Measurements from ENCODE around the gene EHBP1.

Gene EHBP1

DNA sequence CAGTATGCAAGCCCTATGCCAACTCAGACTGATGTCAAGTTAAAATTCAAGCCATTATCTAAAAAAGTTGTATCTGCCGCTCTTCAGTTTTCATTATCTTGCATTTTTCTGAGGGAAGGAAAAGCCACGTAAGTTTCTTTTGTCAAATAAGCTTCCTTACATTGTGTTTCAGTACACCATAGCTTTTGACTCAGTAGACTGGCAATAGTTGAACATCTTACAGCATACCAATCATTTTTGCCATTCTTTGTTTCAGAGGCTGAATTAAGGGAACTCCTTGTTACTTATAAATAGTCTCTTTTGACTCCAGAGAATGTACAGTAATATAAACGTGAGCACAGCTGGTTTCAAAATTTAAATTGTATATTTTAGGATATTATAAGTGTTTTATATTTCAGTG, 120.6 kb downstream of the EHBP1 start:
- no peak for DNase-seq

DNA sequence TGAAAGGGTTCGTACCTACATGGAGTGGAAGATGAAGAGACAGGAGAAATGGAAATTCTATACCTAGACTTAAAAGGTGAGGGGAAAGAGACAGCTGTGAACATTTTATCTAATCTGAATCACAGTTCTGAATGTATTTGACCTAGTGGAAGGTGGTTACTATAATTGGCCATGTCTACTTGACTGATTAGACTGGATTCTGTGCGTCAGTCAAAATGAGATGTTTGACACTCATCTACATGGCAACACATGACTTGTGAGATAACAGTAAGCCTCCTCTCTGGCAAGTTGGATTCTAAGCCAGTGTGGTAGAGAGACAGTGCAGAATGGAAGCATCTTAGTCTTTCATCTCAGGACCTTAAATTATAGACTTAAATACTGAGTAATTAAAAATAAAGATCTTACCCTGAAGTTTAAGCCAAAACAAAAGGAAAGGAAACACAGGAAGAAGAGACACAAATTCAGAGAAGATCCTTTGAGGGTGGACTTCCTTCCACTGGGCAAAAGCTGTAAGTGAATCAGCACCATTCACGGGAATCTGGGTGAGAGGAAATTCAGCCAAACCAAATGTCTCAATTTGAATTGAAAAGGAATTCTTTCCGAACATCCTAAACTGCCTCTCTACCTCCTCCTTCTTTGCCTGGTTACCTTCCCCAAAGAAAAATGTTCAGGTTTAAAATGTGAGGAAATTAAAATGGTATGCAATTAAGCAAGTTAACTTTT, 121.6 kb downstream of the EHBP1 start:
- no peak for DNase-seq

DNA sequence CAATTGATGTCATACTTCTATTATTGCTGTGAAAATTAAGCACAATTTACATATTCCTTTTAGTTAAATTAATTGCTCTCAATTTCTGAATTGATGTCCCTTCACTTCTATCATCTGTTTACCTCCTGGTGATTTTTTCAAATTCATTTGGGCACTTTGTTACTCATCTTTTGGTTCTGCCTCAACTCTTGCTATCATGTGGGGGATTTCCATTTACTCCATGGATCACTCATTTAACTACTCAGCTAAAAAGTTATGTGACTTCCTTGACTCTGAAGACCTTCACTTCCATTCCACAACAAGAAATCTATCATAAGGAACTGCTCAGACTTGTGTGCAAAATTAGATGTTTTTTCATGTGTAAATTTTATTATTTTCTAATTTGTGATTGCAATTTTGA, 126.2 kb downstream of the EHBP1 start:
- DNase-seq, result no peak

DNA sequence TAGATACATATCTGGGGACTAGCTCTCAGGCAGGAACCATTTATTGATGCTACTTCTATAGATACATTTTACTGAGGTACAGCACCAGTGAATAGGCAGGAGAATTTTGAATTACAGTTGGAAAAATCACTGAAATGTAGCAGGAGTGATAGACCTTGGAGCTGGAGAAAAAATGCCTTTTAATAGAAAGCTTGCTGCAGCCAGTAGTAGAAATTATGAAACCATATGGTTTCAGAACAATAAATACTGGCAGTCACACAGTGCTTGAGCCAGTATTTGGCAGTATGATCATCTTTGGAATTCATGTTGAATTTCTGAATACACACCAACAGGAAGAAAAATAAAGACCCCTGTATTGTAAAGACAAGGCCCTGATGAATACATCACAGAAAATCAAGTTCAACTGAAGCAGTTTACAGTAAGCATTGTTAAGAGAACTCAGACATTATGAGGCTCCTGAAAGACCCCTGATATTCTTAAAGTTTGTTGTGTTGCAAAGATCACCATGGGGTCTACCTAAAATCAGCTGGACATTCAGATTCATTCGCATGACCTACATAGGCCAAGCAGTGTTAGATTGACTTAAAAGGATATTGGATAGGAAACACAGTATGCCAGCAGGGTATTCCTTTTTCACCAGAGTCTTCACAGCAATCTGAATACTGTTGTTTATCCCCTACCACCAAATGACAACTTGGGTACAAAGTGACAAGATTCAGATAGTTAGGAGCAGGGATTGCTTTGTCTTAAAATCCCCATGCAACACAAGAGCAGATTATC, 139.0 kb downstream of the EHBP1 start:
- DNase-seq, result no peak

DNA sequence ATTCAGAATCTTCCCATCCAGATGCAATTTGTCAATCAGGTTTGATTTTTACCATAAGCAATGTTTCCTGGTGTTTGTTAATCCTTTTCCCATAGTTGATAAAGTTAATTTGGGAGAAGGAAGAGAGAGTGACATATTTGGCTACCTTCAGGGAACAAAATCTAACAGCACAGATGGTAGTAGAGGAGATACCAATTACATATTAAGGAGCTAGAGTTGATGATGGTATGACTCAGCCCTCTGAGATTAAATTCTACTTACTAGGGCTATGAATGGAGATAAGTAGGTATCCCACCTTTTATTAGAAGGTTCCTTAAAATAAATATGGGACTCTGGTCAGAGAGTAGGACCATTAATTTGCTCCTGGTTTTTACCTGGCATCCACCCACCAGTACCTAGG, 139.7 kb downstream of the EHBP1 start:
- no peak for DNase-seq

DNA sequence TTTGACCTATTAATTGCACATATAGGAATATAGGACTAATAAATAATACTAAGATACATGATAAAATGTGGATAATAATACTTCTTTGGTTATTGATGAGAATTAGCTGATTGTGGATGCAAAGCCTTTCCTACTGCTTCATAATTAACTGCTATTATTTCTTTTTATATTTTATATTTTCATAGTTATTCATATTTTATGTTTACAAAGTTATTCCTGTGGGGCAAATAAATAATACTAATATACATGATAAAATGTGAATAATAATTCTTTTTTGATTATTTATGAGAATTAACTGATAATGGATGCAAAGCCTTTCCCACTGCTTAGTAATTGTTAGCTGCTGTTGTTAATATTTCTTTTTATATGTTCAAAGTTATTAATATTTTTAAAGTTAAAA, 146.7 kb downstream of the EHBP1 start:
- DNase-seq, result no peak

DNA sequence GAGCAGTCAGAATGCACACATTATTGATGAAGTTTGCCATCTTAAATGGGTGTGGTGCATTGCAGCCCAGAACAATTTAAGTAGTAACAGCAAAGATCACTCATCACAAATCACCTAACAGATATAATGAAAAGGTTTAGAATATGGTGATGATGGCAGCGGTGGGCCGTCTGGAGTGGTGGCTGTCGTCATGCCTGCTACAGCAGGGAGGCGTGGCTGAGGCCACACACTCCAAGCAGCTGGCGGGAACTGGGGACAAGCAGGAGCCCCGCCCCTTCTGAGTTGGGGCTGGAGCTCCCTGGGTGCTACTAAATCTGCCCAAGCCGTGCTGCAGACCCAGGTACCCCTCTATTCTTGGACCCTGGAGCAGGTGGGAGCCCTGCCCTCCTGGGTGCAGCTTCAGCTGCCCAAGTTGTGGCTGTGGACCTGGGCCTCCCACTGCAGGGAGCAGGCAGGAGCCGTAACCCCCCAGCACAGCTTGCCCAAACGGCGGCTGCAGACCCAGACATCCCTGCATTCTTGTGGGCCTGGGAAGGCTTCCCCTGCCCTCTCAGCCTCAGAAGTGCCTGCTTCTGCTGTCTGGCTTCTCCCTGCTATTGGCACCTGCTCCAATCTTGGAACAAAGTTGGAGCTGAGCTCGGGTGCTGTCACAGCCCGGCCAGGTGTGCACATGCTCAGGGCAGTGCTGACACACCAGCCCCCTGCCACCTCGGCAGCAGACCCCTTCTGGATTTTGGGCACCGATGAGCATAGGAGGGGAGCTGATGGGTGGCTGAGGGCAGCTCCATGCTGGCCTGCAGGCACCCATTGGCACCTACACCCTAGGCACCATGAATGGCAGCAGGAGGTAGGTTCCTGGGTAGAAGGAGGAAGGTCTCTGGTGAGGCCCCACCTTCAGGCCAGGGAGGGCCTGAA, 149.3 kb downstream of the EHBP1 start:
- DNase-seq, result no peak

DNA sequence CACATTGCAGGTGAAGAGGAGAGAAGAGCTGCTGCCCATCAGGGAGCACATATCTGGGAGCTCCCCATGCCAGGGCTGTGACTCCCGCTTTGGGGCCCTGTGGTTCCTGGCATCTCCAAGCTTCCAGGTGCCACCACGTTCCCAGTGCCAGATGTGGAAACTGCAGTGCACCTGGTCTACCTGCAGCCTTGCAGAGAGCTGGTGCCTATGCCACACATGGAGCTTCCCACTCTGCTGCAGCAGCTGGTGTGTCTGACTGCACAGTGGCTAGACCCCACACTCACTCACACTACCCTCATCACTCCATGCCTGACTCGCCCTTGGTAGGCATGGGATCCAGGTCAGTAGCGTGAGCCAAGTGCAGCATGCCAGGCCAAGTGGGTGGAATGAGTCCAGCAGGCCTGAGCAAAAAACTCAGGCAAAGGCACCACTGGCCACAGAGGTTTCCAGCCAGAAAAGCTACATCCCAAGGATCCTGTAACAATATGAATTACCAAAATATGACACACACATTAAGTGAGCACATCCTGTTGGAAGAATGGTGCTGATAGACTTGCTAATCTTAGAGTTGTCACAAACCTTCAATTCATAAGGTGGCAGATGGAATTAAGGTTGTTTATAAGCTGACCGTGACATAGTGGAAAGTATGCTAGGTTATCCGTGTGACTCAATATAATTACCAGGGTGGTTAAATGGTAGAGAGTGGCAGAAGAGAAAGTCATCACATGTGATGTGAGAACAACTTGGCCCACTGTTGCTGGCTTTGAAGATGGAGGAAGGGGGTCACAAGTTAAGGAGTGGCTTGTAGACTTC, 150.9 kb downstream of the EHBP1 start:
- no peak for DNase-seq

DNA sequence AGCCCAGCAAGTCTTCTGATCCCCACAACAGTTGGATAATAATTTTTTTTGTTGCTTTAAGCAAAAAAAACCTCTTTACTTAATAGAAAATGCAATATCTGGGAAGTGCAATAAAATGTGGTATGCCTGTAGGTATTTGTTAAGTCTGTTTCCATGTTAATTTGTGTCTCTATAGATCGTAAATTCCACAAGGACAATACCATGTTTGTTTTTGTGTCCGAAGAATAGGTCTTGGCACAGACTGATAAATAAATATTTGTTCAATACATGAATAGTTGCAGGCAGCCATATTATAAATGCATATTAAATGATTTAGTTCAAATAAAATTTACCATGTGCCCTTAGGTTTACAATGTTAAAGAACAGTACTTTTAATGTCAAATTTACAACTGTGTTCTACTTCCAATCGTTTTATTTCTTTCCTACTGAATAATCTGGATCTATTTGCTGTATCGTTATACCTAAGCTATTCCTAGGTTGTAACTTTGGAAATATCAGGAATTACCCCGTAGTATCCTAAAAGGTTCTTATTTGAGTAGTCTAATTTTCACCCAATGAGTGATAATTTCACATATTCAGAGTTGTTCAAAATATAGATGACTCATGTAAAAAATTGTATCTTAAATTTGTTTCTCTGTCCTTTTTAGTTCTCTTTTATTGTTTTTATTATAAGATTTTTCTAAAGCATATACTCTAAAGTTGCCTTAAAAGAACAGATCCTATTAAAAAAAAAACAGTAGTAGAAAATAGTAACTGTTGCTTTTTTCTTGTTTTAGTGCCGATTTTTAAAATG, 151.8 kb downstream of the EHBP1 start:
- DNase-seq, result no peak

DNA sequence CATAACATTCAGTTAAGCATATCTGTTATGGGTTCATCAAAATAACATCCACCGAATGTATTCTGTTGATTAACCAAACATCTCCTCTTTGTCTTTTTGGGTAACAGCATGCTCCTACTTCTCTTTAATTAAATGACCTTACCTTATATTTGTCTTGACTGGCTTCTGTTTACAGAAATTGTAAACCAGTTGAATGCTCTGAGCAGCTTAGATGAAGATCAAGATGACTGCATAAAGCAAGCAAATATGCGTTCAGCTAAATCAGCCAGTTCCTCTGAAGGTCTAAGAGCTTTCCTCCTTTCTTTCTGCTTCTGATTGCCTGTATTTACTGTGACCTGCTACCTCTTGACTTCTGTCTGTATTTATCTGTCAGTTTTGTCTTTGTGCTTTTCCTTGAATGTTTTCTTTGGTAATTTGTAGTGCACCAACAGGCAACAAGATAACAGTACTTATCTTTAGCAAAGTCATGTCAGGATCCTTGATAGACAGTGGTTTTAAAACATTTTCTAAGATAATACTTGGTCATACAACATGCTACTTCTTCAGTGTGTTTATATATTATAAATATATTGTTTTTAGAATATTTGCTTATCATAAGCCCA, 152.8 kb downstream of the EHBP1 start:
- no peak for DNase-seq

DNA sequence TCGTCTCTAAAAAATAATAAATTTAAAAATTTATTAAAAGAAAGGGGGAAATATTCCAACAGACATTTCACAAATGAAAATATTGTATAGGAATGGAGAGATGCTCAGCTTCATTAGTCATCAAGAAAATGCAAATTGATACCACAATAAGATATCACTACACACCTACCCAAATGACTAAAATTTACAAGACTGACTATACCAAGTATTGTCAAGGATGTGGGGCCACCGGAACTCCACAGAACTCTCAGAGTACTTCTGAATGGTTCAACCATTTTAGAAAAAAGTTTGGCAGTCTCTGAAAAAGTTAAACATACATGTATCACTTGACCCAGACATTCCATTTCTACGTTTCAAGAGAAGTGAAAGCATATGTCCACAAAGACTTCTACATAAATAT, 163.4 kb downstream of the EHBP1 start:
- DNase-seq, result no peak

DNA sequence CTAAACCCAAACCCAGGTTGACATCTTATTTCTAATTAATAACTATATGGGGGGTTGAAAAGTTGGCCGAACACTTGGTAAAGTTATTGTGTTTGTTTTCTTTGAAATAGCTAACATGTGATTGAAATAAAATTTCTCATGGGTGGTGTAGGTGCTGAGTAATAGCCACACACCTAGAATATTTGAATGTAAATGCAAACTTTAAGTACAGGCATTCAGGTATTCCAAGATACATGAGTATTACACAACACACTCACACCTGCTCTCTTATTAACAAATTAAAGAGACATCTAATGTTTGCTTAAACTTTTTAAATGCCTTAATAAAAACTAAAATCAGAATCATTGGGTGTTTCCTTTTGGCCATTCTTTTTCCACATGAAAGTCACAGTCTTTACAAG, 165.5 kb downstream of the EHBP1 start:
- DNase-seq, result no peak

DNA sequence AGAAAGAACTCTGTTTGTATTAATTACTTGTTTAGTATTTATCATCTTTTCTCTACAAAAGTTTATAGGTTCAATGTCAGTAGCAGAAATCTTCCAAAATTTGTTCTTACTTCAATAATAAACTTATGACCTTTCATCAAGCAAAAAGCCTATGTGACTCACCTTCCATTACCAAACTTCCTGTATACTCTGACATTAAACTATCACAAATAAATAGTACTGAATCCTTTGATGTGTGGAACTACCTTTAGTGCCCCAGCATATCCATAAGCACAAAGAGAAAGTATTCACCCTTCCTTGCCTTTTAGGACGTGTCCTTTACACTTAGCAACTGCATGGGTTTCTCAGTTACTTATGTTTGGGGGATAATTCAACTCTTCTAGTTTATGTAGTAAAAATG, 166.0 kb downstream of the EHBP1 start:
- no peak for DNase-seq

DNA sequence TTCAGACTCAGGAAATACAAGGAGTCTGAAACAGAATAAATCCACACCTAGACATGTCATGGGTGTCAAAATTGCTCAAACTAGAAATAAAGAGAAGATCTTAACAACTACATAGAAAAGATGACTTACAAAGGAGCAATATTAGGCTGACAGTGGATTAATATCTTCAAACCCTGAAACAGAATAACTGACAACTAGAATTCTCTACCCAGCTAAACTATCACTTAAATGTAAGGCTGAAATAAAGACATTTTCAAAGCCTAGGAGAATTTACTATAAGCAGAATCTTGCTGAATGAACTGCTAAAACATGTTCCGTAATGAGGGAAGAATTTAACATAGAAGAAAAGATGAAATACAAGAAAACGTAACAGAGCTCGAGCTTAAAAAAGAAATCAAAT, 168.1 kb downstream of the EHBP1 start:
- no peak for DNase-seq

DNA sequence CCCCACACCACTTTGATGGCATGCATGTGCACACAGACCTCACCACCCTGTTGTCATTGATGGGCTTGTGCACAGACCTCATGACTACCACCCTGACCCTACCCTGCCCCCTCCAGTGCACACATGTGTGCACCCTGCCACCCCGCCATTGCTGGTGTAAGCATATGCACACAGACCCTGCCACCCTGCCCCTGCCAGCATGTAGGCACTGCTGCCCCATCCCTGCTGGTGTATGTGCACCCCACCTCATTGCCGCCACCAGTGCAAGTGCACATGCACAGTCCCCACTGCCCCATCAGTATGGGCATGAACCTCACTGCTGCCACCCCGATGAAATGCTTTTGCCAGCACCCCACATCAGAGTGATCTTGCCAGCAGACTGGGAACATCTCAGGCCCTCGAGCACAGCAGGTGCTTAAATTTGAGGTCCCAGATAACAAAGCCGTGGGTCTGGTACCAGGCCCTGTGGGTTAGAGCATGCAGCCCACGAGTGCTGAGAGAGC, 169.4 kb downstream of the EHBP1 start:
- no peak for DNase-seq

DNA sequence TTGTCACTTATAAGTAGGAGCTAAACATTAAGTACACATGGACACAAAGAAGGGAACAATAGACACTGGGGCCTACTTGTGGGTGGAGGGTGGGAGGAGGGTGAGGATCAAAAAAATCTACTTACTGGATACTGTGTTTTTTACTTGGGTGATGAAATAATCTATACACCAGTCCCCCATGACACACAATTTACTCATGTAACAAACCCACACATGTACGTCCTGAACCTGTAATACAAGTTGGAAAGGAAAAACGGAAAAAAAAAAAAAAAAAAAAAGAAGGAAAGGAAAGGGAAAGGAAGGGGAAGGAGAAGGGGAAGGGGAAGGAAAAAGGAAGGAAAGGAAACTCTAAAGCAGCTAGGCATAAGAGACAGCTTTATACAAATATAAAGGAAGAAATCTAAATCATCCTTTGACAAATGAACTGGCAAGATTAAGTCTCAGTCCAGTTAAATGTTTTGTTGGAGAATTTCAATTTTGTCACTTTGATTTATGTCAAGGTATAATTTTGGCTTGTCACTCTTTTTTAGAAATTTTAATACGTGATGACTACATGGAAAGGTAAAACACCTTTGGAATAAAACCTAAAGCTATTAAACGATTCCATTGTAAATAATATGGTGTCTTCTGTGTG, 175.8 kb downstream of the EHBP1 start:
- DNase-seq, result no peak

DNA sequence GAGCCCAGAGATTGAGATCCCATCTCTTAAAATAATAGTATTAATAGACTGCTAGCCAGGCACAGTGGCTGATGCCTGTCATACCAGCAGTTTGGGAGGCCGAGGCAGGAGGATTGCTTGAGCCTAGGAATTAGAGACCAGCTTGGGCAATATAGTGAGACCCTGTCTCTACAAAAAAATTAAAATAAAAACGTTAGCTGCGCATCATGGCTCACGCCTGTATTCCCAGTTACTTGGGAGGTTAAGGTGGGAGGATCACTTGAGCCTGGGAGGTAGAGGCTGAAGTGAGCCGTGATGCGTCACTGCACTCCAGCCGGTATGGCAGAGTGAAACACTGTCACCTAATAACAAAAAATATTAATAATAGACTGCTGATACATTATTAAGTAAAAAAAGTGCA, 178.1 kb downstream of the EHBP1 start:
- no peak for DNase-seq

DNA sequence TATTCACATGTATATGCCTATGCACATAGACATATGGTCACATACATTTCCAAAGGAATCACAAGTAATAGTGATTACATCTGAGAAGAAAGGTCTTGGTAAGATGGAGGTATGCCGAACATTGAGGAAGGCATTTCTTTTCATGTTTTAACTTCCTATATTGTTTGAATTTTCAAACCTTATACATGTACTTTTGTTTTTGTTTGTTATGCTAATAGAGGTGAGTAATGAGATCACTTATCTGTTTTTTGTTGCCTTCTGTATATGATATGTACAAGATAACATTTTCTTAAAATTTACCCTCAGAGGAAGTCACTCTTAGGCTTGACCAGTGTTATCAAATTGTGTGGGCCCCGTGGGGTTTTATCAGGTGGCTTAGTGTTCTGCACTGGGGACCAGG, 178.6 kb downstream of the EHBP1 start:
- no peak for DNase-seq

DNA sequence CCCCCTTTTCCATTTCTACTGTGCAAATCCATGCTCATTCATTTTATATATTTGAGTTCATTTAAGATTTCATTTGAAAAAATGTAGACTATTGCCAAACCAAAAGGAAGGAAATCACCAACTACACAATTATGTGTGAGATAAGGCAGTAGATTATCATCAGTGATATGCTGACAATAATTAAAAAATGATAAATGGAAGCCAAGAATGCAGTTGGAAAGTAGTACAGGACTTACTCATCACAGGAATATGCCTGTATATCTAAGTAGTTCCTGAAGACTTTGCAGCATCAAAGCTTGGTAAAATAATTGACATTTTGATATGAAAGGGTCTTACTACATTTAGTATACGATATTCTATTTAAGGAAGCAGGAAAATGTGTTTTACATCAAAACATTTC, 179.0 kb downstream of the EHBP1 start:
- no peak for DNase-seq

DNA sequence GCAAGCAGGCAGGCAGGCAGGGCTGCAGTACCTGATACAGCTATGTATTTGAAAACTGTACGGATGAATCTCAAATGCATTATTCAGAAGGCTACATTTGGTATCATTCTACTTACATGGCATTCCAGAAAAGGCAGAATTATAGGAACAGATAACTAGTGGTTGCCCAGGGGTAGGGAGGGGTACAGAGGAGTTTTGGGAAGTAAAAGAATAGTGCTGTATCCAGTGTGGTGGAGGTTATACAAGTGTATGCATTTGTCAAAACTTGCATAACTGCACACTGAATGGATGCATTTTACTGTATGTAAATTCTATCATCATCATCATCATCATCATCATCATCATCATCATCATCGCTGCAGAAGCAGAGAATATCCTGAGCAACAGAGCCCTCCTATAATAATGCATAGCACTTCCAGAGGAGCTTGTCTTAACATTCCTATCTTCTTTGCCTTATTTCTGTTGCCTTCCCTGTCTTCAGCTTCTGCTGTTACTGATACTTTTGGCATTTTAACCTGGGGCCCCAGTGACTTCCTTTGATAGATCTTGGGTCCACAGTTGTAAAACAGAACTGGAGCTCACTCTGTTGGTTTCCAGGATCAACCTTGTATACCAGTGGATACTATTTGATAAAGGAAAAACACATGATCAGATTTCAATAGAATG, 189.6 kb downstream of the EHBP1 start:
- DNase-seq, result no peak
